ENCODE results near the gene AKR1D1.
"Not testable (repeated sequence)": the region's sequence is repeated elsewhere in the genome, so short reads cannot be mapped to it uniquely, and the experiment has no call there.

The AKR1D1 gene

GRCh38 chr7:138142583-138143201 lies 66.4 kb downstream of the AKR1D1 start:
- TF ChIP-seq JUND (IDR thresholded peaks at IDR 0.05; ENCODE audit: low read depth) = no peak

GRCh38 chr7:138144958-138145357 lies 68.7 kb downstream of the AKR1D1 start:
- in situ Hi-C loops (cut with HindIII; ENCODE audit: low pct_unique_long_range_greater_than_20kb, low sequenced_read_pairs) = no loop called here
- DNase-seq (ENCODE audit: low read depth in 1 of 2, low spot score in 1 of 2) = no peak
- TF ChIP-seq JUND (IDR thresholded peaks at IDR 0.05; ENCODE audit: low read depth) = no peak

More at GRCh38 chr7:138142583-138143201, 66.4 kb downstream of the AKR1D1 start:
- in situ Hi-C loops (cut with HindIII; ENCODE audit: low pct_unique_long_range_greater_than_20kb, low sequenced_read_pairs) = no loop called here
- DNase-seq (ENCODE audit: low read depth in 1 of 2, low spot score in 1 of 2) = no peak

GRCh38 chr7:138146221-138146620 lies 70.0 kb downstream of the AKR1D1 start:
- DNase-seq (ENCODE audit: low read depth in 1 of 2, low spot score in 1 of 2); in situ Hi-C loops (cut with HindIII; ENCODE audit: low pct_unique_long_range_greater_than_20kb, low sequenced_read_pairs): not testable (repeated sequence)

GRCh38 chr7:138146757-138147734 lies 70.8 kb downstream of the AKR1D1 start:
- DNase-seq (ENCODE audit: low read depth in 1 of 2, low spot score in 1 of 2); in situ Hi-C loops (cut with HindIII; ENCODE audit: low pct_unique_long_range_greater_than_20kb, low sequenced_read_pairs): not testable (repeated sequence)

- in situ Hi-C loops (cut with HindIII; ENCODE audit: low pct_unique_long_range_greater_than_20kb, low sequenced_read_pairs) = no loop called here
- DNase-seq (ENCODE audit: low read depth in 1 of 2, low spot score in 1 of 2) = no peak
- TF ChIP-seq JUND (IDR thresholded peaks at IDR 0.05; ENCODE audit: low read depth) = no peak
Measured at GRCh38 chr7:138151731-138152577, 75.7 kb downstream of the AKR1D1 start.

GRCh38 chr7:138154661-138155060 lies 78.4 kb downstream of the AKR1D1 start:
- in situ Hi-C loops (cut with HindIII; ENCODE audit: low pct_unique_long_range_greater_than_20kb, low sequenced_read_pairs) = no loop called here
- DNase-seq (ENCODE audit: low read depth in 1 of 2, low spot score in 1 of 2) = no peak
- TF ChIP-seq JUND (IDR thresholded peaks at IDR 0.05; ENCODE audit: low read depth) = no peak

GRCh38 chr7:138157702-138158101 lies 81.4 kb downstream of the AKR1D1 start:
- in situ Hi-C loops (cut with HindIII; ENCODE audit: low pct_unique_long_range_greater_than_20kb, low sequenced_read_pairs) = no loop called here
- no peak for DNase-seq (ENCODE audit: low read depth in 1 of 2, low spot score in 1 of 2)
- no peak for TF ChIP-seq JUND (IDR thresholded peaks at IDR 0.05; ENCODE audit: low read depth)

- DNase-seq (ENCODE audit: low read depth in 1 of 2, low spot score in 1 of 2) = no peak
- in situ Hi-C loops (cut with HindIII; ENCODE audit: low pct_unique_long_range_greater_than_20kb, low sequenced_read_pairs) = no loop called here
- no peak for TF ChIP-seq JUND (IDR thresholded peaks at IDR 0.05; ENCODE audit: low read depth)
Measured at GRCh38 chr7:138158739-138159528, 82.7 kb downstream of the AKR1D1 start.

- DNase-seq (ENCODE audit: low read depth in 1 of 2, low spot score in 1 of 2) = peak; percentile 75 to 91
- in situ Hi-C loops (cut with HindIII; ENCODE audit: low pct_unique_long_range_greater_than_20kb, low sequenced_read_pairs) = no loop called here
- TF ChIP-seq JUND (IDR thresholded peaks at IDR 0.05; ENCODE audit: low read depth) = no peak
Measured at GRCh38 chr7:138161600-138162081, 85.4 kb downstream of the AKR1D1 start.

GRCh38 chr7:138162236-138162635 lies 86.0 kb downstream of the AKR1D1 start:
- DNase-seq (ENCODE audit: low read depth in 1 of 2, low spot score in 1 of 2) = no peak
- in situ Hi-C loops (cut with HindIII; ENCODE audit: low pct_unique_long_range_greater_than_20kb, low sequenced_read_pairs) = no loop called here
- no peak for TF ChIP-seq JUND (IDR thresholded peaks at IDR 0.05; ENCODE audit: low read depth)

- in situ Hi-C loops (cut with HindIII; ENCODE audit: low pct_unique_long_range_greater_than_20kb, low sequenced_read_pairs) = no loop called here
- no peak for DNase-seq (ENCODE audit: low read depth in 1 of 2, low spot score in 1 of 2)
- TF ChIP-seq JUND (IDR thresholded peaks at IDR 0.05; ENCODE audit: low read depth) = no peak
Measured at GRCh38 chr7:138163800-138164199, 87.5 kb downstream of the AKR1D1 start.

GRCh38 chr7:138164804-138165203 lies 88.5 kb downstream of the AKR1D1 start:
- no peak for TF ChIP-seq JUND (IDR thresholded peaks at IDR 0.05; ENCODE audit: low read depth)
- no peak for DNase-seq (ENCODE audit: low read depth in 1 of 2, low spot score in 1 of 2)
- in situ Hi-C loops (cut with HindIII; ENCODE audit: low pct_unique_long_range_greater_than_20kb, low sequenced_read_pairs) = no loop called here

All from T47D (cell line).